ENCODE data around the gene RFX1. TPM values are rescaled to one million over a fixed set of nuclear protein-coding genes. Genes with fewer than 3 reads are reported as not detected.

RFX1 gene
- total and polyA plus RNA-seq, 2 of the 13 experiments (the other 11 are each of a cell fraction or from before 2014, with no cell fraction given) = 1.1 to 1.3 TPM

DNA sequence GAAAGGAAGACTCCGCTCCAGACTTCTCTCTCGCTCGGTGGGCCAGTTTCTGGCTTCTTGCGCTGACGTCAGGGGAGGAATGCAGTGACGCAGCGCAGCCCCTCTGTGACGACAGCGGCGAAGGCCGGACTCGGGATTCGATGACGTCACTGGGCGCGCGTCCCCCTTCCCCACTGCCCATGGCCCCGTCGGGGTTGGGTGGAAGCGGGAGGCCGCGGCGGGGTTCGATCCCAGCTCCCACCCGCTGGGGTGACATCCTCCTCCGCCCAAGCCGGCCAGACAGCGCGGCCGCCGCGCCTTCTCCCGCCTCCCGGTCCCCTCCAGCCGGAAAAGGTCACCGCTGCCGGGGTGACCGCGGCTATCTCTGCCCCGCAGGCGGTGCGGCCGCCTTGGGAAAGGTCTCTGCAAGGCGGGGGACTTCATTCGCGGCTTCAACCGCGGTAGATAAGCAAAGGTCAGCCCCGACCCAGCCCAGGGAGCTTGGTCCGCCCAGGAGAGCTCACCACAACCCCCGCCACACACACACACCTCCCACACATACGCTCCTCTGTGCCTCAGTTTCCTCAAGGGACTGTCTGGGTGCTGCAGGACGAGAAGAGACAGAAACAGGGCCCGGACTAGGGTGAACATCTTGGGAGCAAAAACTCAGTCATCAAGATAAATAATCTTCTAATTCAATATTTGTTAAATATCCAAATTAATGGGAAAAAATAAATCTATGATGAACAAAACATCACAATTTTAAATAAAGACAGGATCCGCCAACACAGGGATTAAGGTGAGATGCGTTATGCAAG lies 844 bp upstream of the RFX1 start (continued):
- TF ChIP-seq, protein P1, sequence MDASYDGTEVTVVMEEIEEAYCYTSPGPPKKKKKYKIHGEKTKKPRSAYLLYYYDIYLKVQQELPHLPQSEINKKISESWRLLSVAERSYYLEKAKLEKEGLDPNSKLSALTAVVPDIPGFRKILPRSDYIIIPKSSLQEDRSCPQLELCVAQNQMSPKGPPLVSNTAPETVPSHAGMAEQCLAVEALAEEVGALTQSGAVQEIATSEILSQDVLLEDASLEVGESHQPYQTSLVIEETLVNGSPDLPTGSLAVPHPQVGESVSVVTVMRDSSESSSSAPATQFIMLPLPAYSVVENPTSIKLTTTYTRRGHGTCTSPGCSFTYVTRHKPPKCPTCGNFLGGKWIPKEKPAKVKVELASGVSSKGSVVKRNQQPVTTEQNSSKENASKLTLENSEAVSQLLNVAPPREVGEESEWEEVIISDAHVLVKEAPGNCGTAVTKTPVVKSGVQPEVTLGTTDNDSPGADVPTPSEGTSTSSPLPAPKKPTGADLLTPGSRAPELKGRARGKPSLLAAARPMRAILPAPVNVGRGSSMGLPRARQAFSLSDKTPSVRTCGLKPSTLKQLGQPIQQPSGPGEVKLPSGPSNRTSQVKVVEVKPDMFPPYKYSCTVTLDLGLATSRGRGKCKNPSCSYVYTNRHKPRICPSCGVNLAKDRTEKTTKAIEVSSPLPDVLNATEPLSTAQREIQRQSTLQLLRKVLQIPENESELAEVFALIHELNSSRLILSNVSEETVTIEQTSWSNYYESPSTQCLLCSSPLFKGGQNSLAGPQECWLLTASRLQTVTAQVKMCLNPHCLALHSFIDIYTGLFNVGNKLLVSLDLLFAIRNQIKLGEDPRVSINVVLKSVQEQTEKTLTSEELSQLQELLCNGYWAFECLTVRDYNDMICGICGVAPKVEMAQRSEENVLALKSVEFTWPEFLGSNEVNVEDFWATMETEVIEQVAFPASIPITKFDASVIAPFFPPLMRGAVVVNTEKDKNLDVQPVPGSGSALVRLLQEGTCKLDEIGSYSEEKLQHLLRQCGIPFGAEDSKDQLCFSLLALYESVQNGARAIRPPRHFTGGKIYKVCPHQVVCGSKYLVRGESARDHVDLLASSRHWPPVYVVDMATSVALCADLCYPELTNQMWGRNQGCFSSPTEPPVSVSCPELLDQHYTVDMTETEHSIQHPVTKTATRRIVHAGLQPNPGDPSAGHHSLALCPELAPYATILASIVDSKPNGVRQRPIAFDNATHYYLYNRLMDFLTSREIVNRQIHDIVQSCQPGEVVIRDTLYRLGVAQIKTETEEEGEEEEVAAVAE (CRISPR knock-in tag; IDR thresholded peaks at IDR 0.05; ENCODE audit: borderline replicate concordance) = 0 out of 2 replicates have a peak, but pooled peaks have one; percentile 62
- TF ChIP-seq SNAPC2 (CRISPR knock-in tag; IDR thresholded peaks at IDR 0.05) (0 out of 2 replicates have a peak, but pooled peaks have one; percentile 49), ZNF558 (CRISPR knock-in tag; IDR thresholded peaks at IDR 0.05; ENCODE audit: borderline replicate concordance) (0 out of 2 replicates have a peak, but pooled peaks have one; percentile 53), ZNF430 (CRISPR knock-in tag; IDR thresholded peaks at IDR 0.05) (peak; percentile 92; the same call in 1 of the 2 replicates), ZBTB7B (CRISPR knock-in tag; IDR thresholded peaks at IDR 0.05) (peak; percentile 82; the same call in 1 of the 2 replicates), ZNF674 (CRISPR knock-in tag; IDR thresholded peaks at IDR 0.05; ENCODE audit: low read depth) (peak; percentile 90; the same call in 1 of the 2 replicates), YEATS2 (CRISPR knock-in tag; IDR thresholded peaks at IDR 0.05; ENCODE audit: borderline replicate concordance) (peak; percentile 81; the same call in 1 of the 2 replicates), MBNL3 (CRISPR knock-in tag; conservative IDR thresholded peaks at IDR 0.05) (no peak), ZEB1 (IDR thresholded peaks at IDR 0.05; ENCODE audit: insufficient replicate concordance, low read depth) (no peak), ZNF33A (CRISPR knock-in tag; IDR thresholded peaks at IDR 0.05; ENCODE audit: borderline replicate concordance) (no peak), DNMT1 (CRISPR knock-in tag; IDR thresholded peaks at IDR 0.05) (peak; percentile 29; the same call in 1 of the 2 replicates), NFRKB (IDR thresholded peaks at IDR 0.05) (no peak), SCMH1 (CRISPR knock-in tag; IDR thresholded peaks at IDR 0.05; ENCODE audit: borderline replicate concordance) (no peak), ZKSCAN5 (CRISPR knock-in tag; IDR thresholded peaks at IDR 0.05) (no peak; the same call in 1 of the 2 replicates), ATF7-NPFF (CRISPR knock-in tag; IDR thresholded peaks at IDR 0.05; ENCODE audit: low read depth) (peak; percentile 27; the same call in 1 of the 2 replicates), ZNF282 (IDR thresholded peaks at IDR 0.05; ENCODE audit: partially characterized antibody) (no peak)
- TF ChIP-seq, protein P2, sequence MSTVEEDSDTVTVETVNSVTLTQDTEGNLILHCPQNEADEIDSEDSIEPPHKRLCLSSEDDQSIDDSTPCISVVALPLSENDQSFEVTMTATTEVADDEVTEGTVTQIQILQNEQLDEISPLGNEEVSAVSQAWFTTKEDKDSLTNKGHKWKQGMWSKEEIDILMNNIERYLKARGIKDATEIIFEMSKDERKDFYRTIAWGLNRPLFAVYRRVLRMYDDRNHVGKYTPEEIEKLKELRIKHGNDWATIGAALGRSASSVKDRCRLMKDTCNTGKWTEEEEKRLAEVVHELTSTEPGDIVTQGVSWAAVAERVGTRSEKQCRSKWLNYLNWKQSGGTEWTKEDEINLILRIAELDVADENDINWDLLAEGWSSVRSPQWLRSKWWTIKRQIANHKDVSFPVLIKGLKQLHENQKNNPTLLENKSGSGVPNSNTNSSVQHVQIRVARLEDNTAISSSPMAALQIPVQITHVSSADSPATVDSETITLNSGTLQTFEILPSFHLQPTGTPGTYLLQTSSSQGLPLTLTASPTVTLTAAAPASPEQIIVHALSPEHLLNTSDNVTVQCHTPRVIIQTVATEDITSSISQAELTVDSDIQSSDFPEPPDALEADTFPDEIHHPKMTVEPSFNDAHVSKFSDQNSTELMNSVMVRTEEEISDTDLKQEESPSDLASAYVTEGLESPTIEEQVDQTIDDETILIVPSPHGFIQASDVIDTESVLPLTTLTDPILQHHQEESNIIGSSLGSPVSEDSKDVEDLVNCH (CRISPR knock-in tag; IDR thresholded peaks at IDR 0.05) = no peak
- TF ChIP-seq, protein P3, sequence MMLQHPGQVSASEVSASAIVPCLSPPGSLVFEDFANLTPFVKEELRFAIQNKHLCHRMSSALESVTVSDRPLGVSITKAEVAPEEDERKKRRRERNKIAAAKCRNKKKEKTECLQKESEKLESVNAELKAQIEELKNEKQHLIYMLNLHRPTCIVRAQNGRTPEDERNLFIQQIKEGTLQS (CRISPR knock-in tag; IDR thresholded peaks at IDR 0.05) = peak; percentile 86
- TF ChIP-seq, protein P4, sequence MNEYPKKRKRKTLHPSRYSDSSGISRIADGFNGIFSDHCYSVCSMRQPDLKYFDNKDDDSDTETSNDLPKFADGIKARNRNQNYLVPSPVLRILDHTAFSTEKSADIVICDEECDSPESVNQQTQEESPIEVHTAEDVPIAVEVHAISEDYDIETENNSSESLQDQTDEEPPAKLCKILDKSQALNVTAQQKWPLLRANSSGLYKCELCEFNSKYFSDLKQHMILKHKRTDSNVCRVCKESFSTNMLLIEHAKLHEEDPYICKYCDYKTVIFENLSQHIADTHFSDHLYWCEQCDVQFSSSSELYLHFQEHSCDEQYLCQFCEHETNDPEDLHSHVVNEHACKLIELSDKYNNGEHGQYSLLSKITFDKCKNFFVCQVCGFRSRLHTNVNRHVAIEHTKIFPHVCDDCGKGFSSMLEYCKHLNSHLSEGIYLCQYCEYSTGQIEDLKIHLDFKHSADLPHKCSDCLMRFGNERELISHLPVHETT (CRISPR knock-in tag; conservative IDR thresholded peaks at IDR 0.05) = 0 out of 2 replicates have a peak, but pooled peaks have one; percentile 42
